OCI-LY7 (cell line): ENCODE results near the gene EDEM1.

Source experiments
- EZH2phosphoT487 ChIP-seq: fragments of 200-600 bp; sonication (generic); IDR thresholded peaks from 2 replicates; pipeline ENCODE4 v1.6.1; 2018; ENCODE audit warnings: low read depth, borderline replicate concordance, mild to moderate bottlenecking, mixed run types, antibody characterized with exemption, low read length, moderate library complexity, mixed read lengths
- TF ChIP-seq, protein P1 (sequence below): fragments of 200-600 bp; sonication (generic); conservative IDR thresholded peaks from 2 replicates; pipeline ENCODE4 v1.5.1; 2014; ENCODE audit warnings: mild to moderate bottlenecking, antibody characterized with exemption, low read length, moderate library complexity, mixed read lengths

DNA sequence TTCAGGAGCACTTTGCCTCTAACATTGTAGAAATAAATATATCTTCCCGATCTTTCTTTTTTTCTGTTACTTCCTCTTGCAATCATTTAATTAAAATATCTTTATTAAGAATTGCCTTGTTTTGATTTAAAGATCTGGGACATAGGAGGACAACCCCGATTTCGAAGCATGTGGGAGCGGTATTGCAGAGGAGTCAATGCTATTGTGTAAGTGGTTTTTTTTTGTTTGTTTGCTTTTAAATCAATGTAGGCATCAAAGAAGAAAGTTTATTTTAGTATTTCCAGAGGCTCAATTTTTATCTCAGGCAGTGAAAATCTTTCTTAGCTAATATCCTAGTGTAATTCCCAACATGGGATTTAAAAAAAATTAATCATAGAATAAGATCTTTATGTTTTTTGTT, 15.5 kb upstream of the EDEM1 start:
- TF ChIP-seq, protein P1, sequence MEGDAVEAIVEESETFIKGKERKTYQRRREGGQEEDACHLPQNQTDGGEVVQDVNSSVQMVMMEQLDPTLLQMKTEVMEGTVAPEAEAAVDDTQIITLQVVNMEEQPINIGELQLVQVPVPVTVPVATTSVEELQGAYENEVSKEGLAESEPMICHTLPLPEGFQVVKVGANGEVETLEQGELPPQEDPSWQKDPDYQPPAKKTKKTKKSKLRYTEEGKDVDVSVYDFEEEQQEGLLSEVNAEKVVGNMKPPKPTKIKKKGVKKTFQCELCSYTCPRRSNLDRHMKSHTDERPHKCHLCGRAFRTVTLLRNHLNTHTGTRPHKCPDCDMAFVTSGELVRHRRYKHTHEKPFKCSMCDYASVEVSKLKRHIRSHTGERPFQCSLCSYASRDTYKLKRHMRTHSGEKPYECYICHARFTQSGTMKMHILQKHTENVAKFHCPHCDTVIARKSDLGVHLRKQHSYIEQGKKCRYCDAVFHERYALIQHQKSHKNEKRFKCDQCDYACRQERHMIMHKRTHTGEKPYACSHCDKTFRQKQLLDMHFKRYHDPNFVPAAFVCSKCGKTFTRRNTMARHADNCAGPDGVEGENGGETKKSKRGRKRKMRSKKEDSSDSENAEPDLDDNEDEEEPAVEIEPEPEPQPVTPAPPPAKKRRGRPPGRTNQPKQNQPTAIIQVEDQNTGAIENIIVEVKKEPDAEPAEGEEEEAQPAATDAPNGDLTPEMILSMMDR, result no peak
- TF ChIP-seq EZH2phosphoT487, result no peak
